ENCODE results near the gene MERTK. TPM values are rescaled to one million over a fixed set of nuclear protein-coding genes. Genes with fewer than 3 reads are reported as not detected.

Gene MERTK
- total and polyA plus RNA-seq, 2 of the 13 experiments (the other 11 are each of a cell fraction or from before 2014, with no cell fraction given) = 37.3 to 44.7 TPM

- TF ChIP-seq, protein P1, sequence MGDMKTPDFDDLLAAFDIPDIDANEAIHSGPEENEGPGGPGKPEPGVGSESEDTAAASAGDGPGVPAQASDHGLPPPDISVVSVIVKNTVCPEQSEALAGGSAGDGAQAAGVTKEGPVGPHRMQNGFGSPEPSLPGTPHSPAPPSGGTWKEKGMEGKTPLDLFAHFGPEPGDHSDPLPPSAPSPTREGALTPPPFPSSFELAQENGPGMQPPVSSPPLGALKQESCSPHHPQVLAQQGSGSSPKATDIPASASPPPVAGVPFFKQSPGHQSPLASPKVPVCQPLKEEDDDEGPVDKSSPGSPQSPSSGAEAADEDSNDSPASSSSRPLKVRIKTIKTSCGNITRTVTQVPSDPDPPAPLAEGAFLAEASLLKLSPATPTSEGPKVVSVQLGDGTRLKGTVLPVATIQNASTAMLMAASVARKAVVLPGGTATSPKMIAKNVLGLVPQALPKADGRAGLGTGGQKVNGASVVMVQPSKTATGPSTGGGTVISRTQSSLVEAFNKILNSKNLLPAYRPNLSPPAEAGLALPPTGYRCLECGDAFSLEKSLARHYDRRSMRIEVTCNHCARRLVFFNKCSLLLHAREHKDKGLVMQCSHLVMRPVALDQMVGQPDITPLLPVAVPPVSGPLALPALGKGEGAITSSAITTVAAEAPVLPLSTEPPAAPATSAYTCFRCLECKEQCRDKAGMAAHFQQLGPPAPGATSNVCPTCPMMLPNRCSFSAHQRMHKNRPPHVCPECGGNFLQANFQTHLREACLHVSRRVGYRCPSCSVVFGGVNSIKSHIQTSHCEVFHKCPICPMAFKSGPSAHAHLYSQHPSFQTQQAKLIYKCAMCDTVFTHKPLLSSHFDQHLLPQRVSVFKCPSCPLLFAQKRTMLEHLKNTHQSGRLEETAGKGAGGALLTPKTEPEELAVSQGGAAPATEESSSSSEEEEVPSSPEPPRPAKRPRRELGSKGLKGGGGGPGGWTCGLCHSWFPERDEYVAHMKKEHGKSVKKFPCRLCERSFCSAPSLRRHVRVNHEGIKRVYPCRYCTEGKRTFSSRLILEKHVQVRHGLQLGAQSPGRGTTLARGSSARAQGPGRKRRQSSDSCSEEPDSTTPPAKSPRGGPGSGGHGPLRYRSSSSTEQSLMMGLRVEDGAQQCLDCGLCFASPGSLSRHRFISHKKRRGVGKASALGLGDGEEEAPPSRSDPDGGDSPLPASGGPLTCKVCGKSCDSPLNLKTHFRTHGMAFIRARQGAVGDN (CRISPR knock-in tag; IDR thresholded peaks at IDR 0.05) = peak; percentile 22; the same call in 1 of the 2 replicates
- TF ChIP-seq HDAC2 (CRISPR knock-in tag; IDR thresholded peaks at IDR 0.05) (peak; percentile 69; the same call in 1 of the 2 replicates), TFE3 (CRISPR knock-in tag; IDR thresholded peaks at IDR 0.05) (peak; percentile 75; the same call in 1 of the 2 replicates), NR2C2 (CRISPR knock-in tag; IDR thresholded peaks at IDR 0.05; ENCODE audit: borderline replicate concordance) (0 out of 2 replicates have a peak, but pooled peaks have one; percentile 20), RAD21 (CRISPR knock-in tag; IDR thresholded peaks at IDR 0.05) (0 out of 2 replicates have a peak, but pooled peaks have one; percentile 38), ZMYM4 (CRISPR knock-in tag; IDR thresholded peaks at IDR 0.05) (peak; percentile 75), RARA (CRISPR knock-in tag; IDR thresholded peaks at IDR 0.05) (0 out of 2 replicates have a peak, but pooled peaks have one; percentile 38), ZNF263 (CRISPR knock-in tag; IDR thresholded peaks at IDR 0.05) (peak; percentile 94), ZNF652 (CRISPR knock-in tag; IDR thresholded peaks at IDR 0.05; ENCODE audit: borderline replicate concordance, low read depth) (peak; percentile 92), ISL2 (CRISPR knock-in tag; IDR thresholded peaks at IDR 0.05) (peak; percentile 37; the same call in 1 of the 2 replicates)
- TF ChIP-seq, protein P2, sequence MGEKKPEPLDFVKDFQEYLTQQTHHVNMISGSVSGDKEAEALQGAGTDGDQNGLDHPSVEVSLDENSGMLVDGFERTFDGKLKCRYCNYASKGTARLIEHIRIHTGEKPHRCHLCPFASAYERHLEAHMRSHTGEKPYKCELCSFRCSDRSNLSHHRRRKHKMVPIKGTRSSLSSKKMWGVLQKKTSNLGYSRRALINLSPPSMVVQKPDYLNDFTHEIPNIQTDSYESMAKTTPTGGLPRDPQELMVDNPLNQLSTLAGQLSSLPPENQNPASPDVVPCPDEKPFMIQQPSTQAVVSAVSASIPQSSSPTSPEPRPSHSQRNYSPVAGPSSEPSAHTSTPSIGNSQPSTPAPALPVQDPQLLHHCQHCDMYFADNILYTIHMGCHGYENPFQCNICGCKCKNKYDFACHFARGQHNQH (CRISPR knock-in tag; IDR thresholded peaks at IDR 0.05) = 0 out of 2 replicates have a peak, but pooled peaks have one; percentile 36
- TF ChIP-seq, protein P3, sequence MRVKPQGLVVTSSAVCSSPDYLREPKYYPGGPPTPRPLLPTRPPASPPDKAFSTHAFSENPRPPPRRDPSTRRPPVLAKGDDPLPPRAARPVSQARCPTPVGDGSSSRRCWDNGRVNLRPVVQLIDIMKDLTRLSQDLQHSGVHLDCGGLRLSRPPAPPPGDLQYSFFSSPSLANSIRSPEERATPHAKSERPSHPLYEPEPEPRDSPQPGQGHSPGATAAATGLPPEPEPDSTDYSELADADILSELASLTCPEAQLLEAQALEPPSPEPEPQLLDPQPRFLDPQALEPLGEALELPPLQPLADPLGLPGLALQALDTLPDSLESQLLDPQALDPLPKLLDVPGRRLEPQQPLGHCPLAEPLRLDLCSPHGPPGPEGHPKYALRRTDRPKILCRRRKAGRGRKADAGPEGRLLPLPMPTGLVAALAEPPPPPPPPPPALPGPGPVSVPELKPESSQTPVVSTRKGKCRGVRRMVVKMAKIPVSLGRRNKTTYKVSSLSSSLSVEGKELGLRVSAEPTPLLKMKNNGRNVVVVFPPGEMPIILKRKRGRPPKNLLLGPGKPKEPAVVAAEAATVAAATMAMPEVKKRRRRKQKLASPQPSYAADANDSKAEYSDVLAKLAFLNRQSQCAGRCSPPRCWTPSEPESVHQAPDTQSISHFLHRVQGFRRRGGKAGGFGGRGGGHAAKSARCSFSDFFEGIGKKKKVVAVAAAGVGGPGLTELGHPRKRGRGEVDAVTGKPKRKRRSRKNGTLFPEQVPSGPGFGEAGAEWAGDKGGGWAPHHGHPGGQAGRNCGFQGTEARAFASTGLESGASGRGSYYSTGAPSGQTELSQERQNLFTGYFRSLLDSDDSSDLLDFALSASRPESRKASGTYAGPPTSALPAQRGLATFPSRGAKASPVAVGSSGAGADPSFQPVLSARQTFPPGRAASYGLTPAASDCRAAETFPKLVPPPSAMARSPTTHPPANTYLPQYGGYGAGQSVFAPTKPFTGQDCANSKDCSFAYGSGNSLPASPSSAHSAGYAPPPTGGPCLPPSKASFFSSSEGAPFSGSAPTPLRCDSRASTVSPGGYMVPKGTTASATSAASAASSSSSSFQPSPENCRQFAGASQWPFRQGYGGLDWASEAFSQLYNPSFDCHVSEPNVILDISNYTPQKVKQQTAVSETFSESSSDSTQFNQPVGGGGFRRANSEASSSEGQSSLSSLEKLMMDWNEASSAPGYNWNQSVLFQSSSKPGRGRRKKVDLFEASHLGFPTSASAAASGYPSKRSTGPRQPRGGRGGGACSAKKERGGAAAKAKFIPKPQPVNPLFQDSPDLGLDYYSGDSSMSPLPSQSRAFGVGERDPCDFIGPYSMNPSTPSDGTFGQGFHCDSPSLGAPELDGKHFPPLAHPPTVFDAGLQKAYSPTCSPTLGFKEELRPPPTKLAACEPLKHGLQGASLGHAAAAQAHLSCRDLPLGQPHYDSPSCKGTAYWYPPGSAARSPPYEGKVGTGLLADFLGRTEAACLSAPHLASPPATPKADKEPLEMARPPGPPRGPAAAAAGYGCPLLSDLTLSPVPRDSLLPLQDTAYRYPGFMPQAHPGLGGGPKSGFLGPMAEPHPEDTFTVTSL (CRISPR knock-in tag; IDR thresholded peaks at IDR 0.05; ENCODE audit: borderline replicate concordance) = peak; percentile 42; the same call in 1 of the 2 replicates
- TF ChIP-seq, protein P4, sequence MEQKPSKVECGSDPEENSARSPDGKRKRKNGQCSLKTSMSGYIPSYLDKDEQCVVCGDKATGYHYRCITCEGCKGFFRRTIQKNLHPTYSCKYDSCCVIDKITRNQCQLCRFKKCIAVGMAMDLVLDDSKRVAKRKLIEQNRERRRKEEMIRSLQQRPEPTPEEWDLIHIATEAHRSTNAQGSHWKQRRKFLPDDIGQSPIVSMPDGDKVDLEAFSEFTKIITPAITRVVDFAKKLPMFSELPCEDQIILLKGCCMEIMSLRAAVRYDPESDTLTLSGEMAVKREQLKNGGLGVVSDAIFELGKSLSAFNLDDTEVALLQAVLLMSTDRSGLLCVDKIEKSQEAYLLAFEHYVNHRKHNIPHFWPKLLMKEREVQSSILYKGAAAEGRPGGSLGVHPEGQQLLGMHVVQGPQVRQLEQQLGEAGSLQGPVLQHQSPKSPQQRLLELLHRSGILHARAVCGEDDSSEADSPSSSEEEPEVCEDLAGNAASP (CRISPR knock-in tag; IDR thresholded peaks at IDR 0.05; ENCODE audit: borderline replicate concordance) = 0 out of 2 replicates have a peak, but pooled peaks have one; percentile 18
Observed at GRCh38 chr2:111963508-111963907, 65.1 kb downstream of the MERTK start (continued).
